Neural progenitor cell (in vitro differentiated cells): Measurements from ENCODE around the gene CERK. TPM values are rescaled to one million over a fixed set of nuclear protein-coding genes. Genes with fewer than 3 reads are reported as not detected.

ENCODE experiments used
- DNase-seq: peaks from one replicate; pipeline ENCODE4 v3.0.0-alpha.2; 2016; ENCODE audit warnings: low spot score
- H2AFZ ChIP-seq: fragments of 200-600 bp; sonication (generic); replicated peaks from 2 replicates; pipeline ENCODE4 v1.6.1; 2016; ENCODE audit warnings: antibody characterized with exemption
- H3F3A ChIP-seq: fragments of 200-600 bp; sonication (generic); 2 replicates; pipeline ENCODE4 v1.6.1; 2016; ENCODE audit warnings: antibody characterized with exemption, low read depth
- H3K27ac ChIP-seq: fragments of 200-600 bp; sonication (generic); 2 replicates; pipeline ENCODE4 v1.5.1; 2016; ENCODE audit warnings: mild to moderate bottlenecking
- H3K27me3 ChIP-seq: fragments of 200-600 bp; sonication (generic); 2 replicates; pipeline ENCODE4 v1.6.1; 2016; ENCODE audit warnings: mild to moderate bottlenecking, moderate library complexity
- H3K36me3 ChIP-seq: fragments of 200-600 bp; sonication (generic); 2 replicates; pipeline ENCODE4 v1.5.1; 2016
- H3K4me1 ChIP-seq: fragments of 200-600 bp; sonication (generic); 2 replicates; pipeline ENCODE4 v1.6.1; 2016; ENCODE audit warnings: mixed run types
- H3K4me2 ChIP-seq: fragments of 200-600 bp; sonication (generic); 2 replicates; pipeline ENCODE4 v1.6.1; 2016
- H3K4me3 ChIP-seq: fragments of 200-600 bp; sonication (generic); 2 replicates; pipeline ENCODE4 v1.5.1; 2016
- H3K79me2 ChIP-seq: fragments of 200-600 bp; sonication (generic); 2 replicates; pipeline ENCODE4 v1.6.1; 2016; ENCODE audit warnings: low read depth
- H3K9ac ChIP-seq: fragments of 200-600 bp; sonication (generic); 2 replicates; pipeline ENCODE4 v1.6.1; 2016
- H3K9me3 ChIP-seq: fragments of 200-600 bp; sonication (generic); 2 replicates; pipeline ENCODE4 v1.5.1; 2016; ENCODE audit warnings: low read depth
- H4K20me1 ChIP-seq: fragments of 200-600 bp; sonication (generic); 2 replicates; pipeline ENCODE4 v1.6.1; 2016; ENCODE audit warnings: low read depth
- H3K27ac Mint-ChIP-seq: 3 replicates; pipeline ENCODE4 v1.8.0; 2021; ENCODE audit warnings: mixed read lengths
- H3K27me3 Mint-ChIP-seq: 2 replicates; pipeline ENCODE4 v1.8.0; 2022; ENCODE audit warnings: low read depth, mild to moderate bottlenecking, inconsistent platforms, moderate library complexity, mixed read lengths; ENCODE audit not compliant: insufficient read depth
- H3K36me3 Mint-ChIP-seq: 3 replicates; pipeline ENCODE4 v1.8.0; 2021; ENCODE audit warnings: mixed read lengths
- H3K4me1 Mint-ChIP-seq: 3 replicates; pipeline ENCODE4 v1.8.0; 2021; ENCODE audit warnings: mixed read lengths
- H3K4me3 Mint-ChIP-seq: 3 replicates; pipeline ENCODE4 v1.8.0; 2021; ENCODE audit warnings: mild to moderate bottlenecking, moderate library complexity, mixed read lengths
- H3K9me3 Mint-ChIP-seq: 3 replicates; pipeline ENCODE4 v1.8.0; 2020; ENCODE audit warnings: mixed read lengths
- EZH2 ChIP-seq: fragments of 200-600 bp; sonication (generic); IDR thresholded peaks from 2 replicates; pipeline ENCODE4 v1.6.1; 2017; ENCODE audit warnings: antibody characterized with exemption, mild to moderate bottlenecking, moderate library complexity
- EZH2phosphoT487 ChIP-seq: fragments of 200-600 bp; sonication (generic); IDR thresholded peaks from 2 replicates; pipeline ENCODE4 v1.6.1; 2017; ENCODE audit warnings: antibody characterized with exemption
- total RNA-seq: library from RNA; depleted of rRNA; stranded (reverse); fragments of >200 nt; gene quantifications from 2 replicates; pipeline ENCODE4 v1.2.3, GENCODE V29; 2015; ENCODE audit warnings: low replicate concordance
- TF ChIP-seq, protein P1 (sequence below): fragments of 200-600 bp; sonication (generic); IDR thresholded peaks from 2 replicates; pipeline ENCODE4 v1.5.1; 2017; ENCODE audit warnings: antibody characterized with exemption, mild to moderate bottlenecking

CERK gene
- total RNA-seq, 1 donor from 2014 or later = 53.6 TPM

DNA sequence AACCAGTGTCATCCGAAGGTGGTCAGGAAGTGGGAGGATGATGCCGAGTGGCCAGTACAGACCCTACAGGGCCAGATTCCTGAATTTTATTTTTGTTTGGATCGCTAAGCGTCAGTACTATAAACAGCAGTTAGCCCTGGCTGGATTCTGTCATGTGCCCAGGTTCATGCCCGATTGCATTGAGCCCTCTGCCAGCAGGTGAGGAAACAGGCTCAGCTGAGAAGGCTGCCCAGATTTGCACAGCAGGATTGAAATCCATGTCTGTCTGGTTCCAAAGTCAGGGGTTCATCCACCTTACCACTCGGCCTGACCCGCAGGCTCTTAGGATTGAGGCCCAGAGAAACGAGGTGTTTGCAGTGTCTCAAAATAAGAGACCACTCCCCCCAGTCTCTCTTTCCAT is 15.3 kb upstream of the CERK start:
- H3K27ac Mint-ChIP-seq = no peak overlapping the region
- Histone ChIP-seq H3K27ac (no peak overlapping the region), H3K4me3 (no peak overlapping the region), H3K27me3 (no peaks in the 10 kb centered on the region), H3K36me3 (no peaks in the 10 kb centered on the region), H4K20me1 (no peaks in the 10 kb centered on the region), H3K9me3 (no peaks in the 10 kb centered on the region), H3F3A (no peaks in the 10 kb centered on the region), H3K9ac (no peak overlapping the region), H2AFZ (no peak overlapping the region), H3K79me2 (no peaks in the 10 kb centered on the region), H3K4me1 (no peaks in the 10 kb centered on the region), H3K4me2 (no peak overlapping the region)
- DNase-seq = no peak
- H3K36me3 Mint-ChIP-seq = peaks cover 6% of the 10 kb centered on the region
- peaks cover 11% of the 10 kb centered on the region for H3K9me3 Mint-ChIP-seq
- peaks cover 11% of the 10 kb centered on the region for H3K27me3 Mint-ChIP-seq
- H3K4me3 Mint-ChIP-seq = no peak overlapping the region
- peaks cover 9% of the 10 kb centered on the region for H3K4me1 Mint-ChIP-seq
- TF ChIP-seq EZH2 (no peak), EZH2phosphoT487 (no peak)
- TF ChIP-seq, protein P1, sequence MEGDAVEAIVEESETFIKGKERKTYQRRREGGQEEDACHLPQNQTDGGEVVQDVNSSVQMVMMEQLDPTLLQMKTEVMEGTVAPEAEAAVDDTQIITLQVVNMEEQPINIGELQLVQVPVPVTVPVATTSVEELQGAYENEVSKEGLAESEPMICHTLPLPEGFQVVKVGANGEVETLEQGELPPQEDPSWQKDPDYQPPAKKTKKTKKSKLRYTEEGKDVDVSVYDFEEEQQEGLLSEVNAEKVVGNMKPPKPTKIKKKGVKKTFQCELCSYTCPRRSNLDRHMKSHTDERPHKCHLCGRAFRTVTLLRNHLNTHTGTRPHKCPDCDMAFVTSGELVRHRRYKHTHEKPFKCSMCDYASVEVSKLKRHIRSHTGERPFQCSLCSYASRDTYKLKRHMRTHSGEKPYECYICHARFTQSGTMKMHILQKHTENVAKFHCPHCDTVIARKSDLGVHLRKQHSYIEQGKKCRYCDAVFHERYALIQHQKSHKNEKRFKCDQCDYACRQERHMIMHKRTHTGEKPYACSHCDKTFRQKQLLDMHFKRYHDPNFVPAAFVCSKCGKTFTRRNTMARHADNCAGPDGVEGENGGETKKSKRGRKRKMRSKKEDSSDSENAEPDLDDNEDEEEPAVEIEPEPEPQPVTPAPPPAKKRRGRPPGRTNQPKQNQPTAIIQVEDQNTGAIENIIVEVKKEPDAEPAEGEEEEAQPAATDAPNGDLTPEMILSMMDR = no peak

DNA sequence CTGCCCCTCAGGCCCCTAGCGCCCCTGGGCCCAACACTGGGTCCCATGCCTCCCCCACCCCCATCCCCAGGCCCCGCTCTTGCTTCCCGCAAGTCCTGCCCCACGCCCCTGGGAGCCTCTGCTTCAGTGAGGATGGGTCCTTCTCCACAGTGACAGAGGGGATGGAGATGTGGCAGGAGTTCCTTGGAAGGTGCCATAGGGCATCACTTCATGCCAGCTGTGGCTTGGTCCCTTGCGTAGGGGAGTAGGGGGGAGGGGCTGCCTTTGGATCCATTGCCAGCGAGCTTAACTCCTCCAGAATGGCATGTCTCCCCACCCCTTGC is 14.9 kb upstream of the CERK start:
- Mint-ChIP-seq H3K27me3 (peaks cover 11% of the 10 kb centered on the region), H3K4me1 (peaks cover 9% of the 10 kb centered on the region), H3K4me3 (no peak overlapping the region), H3K36me3 (peaks cover 6% of the 10 kb centered on the region), H3K9me3 (peaks cover 11% of the 10 kb centered on the region), H3K27ac (no peak overlapping the region)
- Histone ChIP-seq H3K79me2 (no peaks in the 10 kb centered on the region), H3K4me1 (no peaks in the 10 kb centered on the region), H4K20me1 (no peaks in the 10 kb centered on the region), H3K9me3 (no peaks in the 10 kb centered on the region), H3K27me3 (peaks cover 3% of the 10 kb centered on the region), H2AFZ (no peak overlapping the region), H3K9ac (no peak overlapping the region), H3K36me3 (no peaks in the 10 kb centered on the region), H3F3A (no peaks in the 10 kb centered on the region), H3K4me2 (no peak overlapping the region), H3K4me3 (no peak overlapping the region), H3K27ac (no peak overlapping the region)
- DNase-seq = no peak
- TF ChIP-seq EZH2 (no peak), EZH2phosphoT487 (no peak)
- TF ChIP-seq, protein P1 = no peak

DNA sequence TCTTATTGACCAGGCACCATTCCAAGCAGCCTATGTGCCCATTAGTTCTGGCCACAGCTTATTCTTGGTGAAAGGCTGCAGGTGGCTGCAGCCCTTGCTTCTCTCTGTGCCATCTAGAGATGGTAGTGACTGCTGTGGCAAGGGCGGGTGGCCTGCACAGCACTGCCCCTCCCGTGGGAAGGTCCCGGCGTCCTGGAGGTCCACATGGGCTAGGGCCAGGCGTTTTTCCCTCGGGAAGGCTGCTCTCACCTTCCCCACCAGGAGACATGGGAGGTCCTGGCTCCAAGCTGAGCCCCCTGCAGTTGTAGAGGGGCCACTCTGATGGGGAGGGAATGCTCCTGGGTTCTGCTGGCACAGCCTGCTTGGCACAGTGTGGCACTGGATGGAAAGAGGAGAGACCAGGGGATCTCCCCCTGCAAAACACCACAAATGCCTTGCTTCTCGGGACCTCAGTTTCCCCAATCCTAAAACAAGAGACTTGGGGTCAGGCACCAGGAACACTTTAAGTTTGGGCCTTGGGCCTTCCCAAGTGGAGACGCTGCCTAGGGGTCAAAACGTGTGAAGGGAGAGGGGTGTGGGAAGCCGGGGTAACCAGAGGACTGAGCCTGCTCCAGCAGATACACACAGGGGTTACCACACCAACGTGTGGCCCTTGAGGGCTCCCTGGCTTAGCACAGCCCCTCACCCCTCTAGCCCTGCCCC is 14.4 kb upstream of the CERK start:
- Histone ChIP-seq H3F3A (no peaks in the 10 kb centered on the region), H3K36me3 (no peaks in the 10 kb centered on the region), H3K4me2 (no peak overlapping the region), H3K27ac (no peak overlapping the region), H3K9me3 (no peaks in the 10 kb centered on the region), H3K4me3 (no peak overlapping the region), H3K9ac (no peak overlapping the region), H3K27me3 (peaks cover 7% of the 10 kb centered on the region), H4K20me1 (no peaks in the 10 kb centered on the region), H2AFZ (no peak overlapping the region), H3K4me1 (no peaks in the 10 kb centered on the region), H3K79me2 (no peaks in the 10 kb centered on the region)
- H3K4me1 Mint-ChIP-seq = peaks cover 9% of the 10 kb centered on the region
- peaks cover 6% of the 10 kb centered on the region for H3K36me3 Mint-ChIP-seq
- no peak for DNase-seq
- peaks cover 9% of the 10 kb centered on the region for H3K27me3 Mint-ChIP-seq
- no peak overlapping the region for H3K27ac Mint-ChIP-seq
- no peak overlapping the region for H3K4me3 Mint-ChIP-seq
- TF ChIP-seq, protein P1 = no peak
- peaks cover 11% of the 10 kb centered on the region for H3K9me3 Mint-ChIP-seq
